ENCODE results near the gene IRGC. TPM values are rescaled to one million over a fixed set of nuclear protein-coding genes. Genes with fewer than 3 reads are reported as not detected.

The IRGC gene
- total RNA-seq, 1 experiment from 2014 or later: not detected

DNA sequence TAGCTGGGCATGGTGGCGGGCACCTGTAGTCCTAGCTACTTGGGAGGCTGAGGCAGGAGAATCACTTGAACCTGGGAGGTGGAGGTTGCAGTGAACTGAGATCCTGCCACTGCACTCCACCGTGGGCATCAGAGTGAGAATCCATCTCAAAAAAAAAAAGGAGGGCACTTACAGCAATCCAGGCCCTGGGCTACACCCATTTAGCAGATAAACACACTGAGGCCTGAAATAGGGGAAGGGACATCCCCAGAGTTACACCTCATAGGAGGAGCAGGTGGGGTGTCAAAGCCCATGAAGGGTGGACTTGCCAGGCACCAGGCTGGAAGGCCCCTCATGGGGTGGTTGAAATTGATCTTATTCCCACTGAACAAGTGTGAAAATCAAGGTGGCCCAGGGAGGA lies 32.0 kb upstream of the IRGC start:
- Histone ChIP-seq H3K27ac (ENCODE audit: insufficient read length, low read depth, low read length) (no peak overlapping the region), H3K18ac (ENCODE audit: insufficient read length, low read depth, low read length) (no peak overlapping the region), H2BK5ac (ENCODE audit: insufficient read length, low read length) (no peak overlapping the region), H4K8ac (replicated peaks; ENCODE audit: insufficient read length, low read depth, low read length) (no peak overlapping the region), H3K56ac (ENCODE audit: insufficient read length, low read depth, low read length) (no peak overlapping the region), H4K91ac (ENCODE audit: insufficient read length, low read depth, low read length) (no peak overlapping the region), H3K4me2 (ENCODE audit: insufficient read depth, insufficient read length, low read length) (no peak overlapping the region), H3K79me2 (ENCODE audit: insufficient read depth, low read length) (no peaks in the 10 kb centered on the region), H3K4me1 (ENCODE audit: insufficient read depth, low read length) (no peaks in the 10 kb centered on the region; the same call in 1 of the 2 replicates), H3K23me2 (ENCODE audit: insufficient read length, low read depth, low read length, poor library complexity, severe bottlenecking) (no peaks in the 10 kb centered on the region), H2BK12ac (ENCODE audit: insufficient read length, low read depth, low read length) (no peak overlapping the region), H3T11ph (ENCODE audit: low read length) (no peak overlapping the region), H3K9ac (ENCODE audit: extremely low read depth, insufficient read length, low read length) (no peak overlapping the region), H4K5ac (ENCODE audit: insufficient read length, low read depth, low read length) (no peak overlapping the region), H3K23ac (ENCODE audit: insufficient read length, low read depth, low read length) (no peak overlapping the region), H3K27me3 (ENCODE audit: insufficient read depth, low read length) (no peaks in the 10 kb centered on the region), H2BK20ac (ENCODE audit: low read depth, low read length, poor library complexity, severe bottlenecking) (no peak overlapping the region), H2AK5ac (ENCODE audit: insufficient read length, low read length) (no peak overlapping the region), H4K20me1 (ENCODE audit: control insufficient read depth, insufficient read depth, insufficient read length) (no peaks in the 10 kb centered on the region), H3K14ac (ENCODE audit: insufficient read depth, low read length) (no peak overlapping the region), H3K4ac (ENCODE audit: low read depth, low read length) (no peak overlapping the region), H2BK120ac (ENCODE audit: low read depth, low read length, poor library complexity, severe bottlenecking) (no peak overlapping the region), H3K79me1 (ENCODE audit: insufficient read depth, low read depth, low read length, poor library complexity, severe bottlenecking) (no peaks in the 10 kb centered on the region), H2BK15ac (ENCODE audit: low read depth, low read length) (no peak overlapping the region), H2AFZ (ENCODE audit: low read length) (no peak overlapping the region), H3K9me3 (ENCODE audit: control insufficient read depth, low read depth, low read length) (no peaks in the 10 kb centered on the region)
- Mint-ChIP-seq H3K4me1 (peaks cover 13 to 22% of the 10 kb centered on the region in 2 experiments), H3K36me3 (ENCODE audit: insufficient read depth in 1 of 3, low read depth in 3 of 3) (no peaks in the 10 kb centered on the region), H3K4me3 (no peak overlapping the region), H3K27ac (no peak overlapping the region), H3K27me3 (ENCODE audit: low read depth) (peaks cover 3% of the 10 kb centered on the region), H3K9me3 (no peaks in the 10 kb centered on the region)
- DNase-seq: no peak
- no CpG with 5 or more reads among the region's 2 CpGs for WGBS (ENCODE audit: extremely low coverage, insufficient read length, low lambda C conversion rate)
- TF ChIP-seq, protein P1, sequence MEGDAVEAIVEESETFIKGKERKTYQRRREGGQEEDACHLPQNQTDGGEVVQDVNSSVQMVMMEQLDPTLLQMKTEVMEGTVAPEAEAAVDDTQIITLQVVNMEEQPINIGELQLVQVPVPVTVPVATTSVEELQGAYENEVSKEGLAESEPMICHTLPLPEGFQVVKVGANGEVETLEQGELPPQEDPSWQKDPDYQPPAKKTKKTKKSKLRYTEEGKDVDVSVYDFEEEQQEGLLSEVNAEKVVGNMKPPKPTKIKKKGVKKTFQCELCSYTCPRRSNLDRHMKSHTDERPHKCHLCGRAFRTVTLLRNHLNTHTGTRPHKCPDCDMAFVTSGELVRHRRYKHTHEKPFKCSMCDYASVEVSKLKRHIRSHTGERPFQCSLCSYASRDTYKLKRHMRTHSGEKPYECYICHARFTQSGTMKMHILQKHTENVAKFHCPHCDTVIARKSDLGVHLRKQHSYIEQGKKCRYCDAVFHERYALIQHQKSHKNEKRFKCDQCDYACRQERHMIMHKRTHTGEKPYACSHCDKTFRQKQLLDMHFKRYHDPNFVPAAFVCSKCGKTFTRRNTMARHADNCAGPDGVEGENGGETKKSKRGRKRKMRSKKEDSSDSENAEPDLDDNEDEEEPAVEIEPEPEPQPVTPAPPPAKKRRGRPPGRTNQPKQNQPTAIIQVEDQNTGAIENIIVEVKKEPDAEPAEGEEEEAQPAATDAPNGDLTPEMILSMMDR (conservative IDR thresholded peaks at IDR 0.05): no peak

All from H9 (cell line).